ENCODE measurements around the gene TCP11. TPM values are rescaled to one million over a fixed set of nuclear protein-coding genes. Genes with fewer than 3 reads are reported as not detected.

Gene TCP11
- total RNA-seq, 1 experiment from 2014 or later: not detected

DNA sequence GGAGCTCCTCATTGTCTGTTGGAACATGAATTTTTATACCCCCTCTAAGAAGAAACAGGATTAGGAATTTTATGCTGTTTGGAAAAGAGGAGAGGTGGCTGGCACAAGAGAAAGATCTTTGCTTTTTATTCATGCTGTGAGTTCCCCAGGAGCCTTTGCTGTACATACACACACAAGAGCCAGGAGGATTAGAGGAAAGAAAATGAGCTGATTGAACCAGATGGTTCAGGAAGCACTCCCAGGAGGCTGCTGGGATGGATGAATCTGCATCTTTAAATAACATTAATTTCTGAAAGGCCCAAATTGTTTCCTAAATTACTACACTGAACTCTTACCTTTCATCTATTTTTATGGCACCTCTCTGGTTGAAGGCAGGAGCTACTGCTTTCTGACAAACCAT is 20.1 kb upstream of the TCP11 start:
- Mint-ChIP-seq H3K9me3 (ENCODE audit: low read depth, unreplicated experiment) (no peaks in the 10 kb centered on the region), H3K36me3 (ENCODE audit: insufficient read depth, unreplicated experiment) (no peaks in the 10 kb centered on the region)
- BruUV-seq (replicated peaks): no TSS peak

DNA sequence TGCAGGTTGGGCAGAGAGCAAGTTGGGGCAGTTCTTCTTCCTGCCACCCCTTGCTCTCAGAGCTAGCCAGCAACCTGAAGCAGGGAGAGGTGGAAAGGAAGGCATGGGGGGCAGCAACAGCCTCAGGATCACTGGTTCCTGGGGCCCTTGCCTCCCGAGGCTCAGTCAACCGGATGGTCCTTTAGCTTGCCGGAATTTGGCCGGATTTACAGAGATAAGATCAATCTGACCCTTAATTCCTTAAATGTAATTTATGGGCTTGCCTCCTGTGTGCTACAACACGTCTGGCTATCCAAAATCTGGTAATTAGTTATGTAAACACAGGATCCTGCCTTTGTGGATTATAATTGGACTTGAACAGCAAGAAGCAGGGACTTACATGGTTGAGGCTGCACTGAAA is 19.5 kb upstream of the TCP11 start:
- no peaks in the 10 kb centered on the region for H3K36me3 Mint-ChIP-seq (ENCODE audit: insufficient read depth, unreplicated experiment)
- H3K9me3 Mint-ChIP-seq (ENCODE audit: low read depth, unreplicated experiment): no peaks in the 10 kb centered on the region
- no peak overlapping the region for H3K4me3 Mint-ChIP-seq (ENCODE audit: low read depth, unreplicated experiment)
- TF ChIP-seq, protein P1, sequence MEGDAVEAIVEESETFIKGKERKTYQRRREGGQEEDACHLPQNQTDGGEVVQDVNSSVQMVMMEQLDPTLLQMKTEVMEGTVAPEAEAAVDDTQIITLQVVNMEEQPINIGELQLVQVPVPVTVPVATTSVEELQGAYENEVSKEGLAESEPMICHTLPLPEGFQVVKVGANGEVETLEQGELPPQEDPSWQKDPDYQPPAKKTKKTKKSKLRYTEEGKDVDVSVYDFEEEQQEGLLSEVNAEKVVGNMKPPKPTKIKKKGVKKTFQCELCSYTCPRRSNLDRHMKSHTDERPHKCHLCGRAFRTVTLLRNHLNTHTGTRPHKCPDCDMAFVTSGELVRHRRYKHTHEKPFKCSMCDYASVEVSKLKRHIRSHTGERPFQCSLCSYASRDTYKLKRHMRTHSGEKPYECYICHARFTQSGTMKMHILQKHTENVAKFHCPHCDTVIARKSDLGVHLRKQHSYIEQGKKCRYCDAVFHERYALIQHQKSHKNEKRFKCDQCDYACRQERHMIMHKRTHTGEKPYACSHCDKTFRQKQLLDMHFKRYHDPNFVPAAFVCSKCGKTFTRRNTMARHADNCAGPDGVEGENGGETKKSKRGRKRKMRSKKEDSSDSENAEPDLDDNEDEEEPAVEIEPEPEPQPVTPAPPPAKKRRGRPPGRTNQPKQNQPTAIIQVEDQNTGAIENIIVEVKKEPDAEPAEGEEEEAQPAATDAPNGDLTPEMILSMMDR (IDR thresholded peaks at IDR 0.05; ENCODE audit: unreplicated experiment): no peak
- H3K27me3 Mint-ChIP-seq (ENCODE audit: unreplicated experiment): no peaks in the 10 kb centered on the region
- BruUV-seq (replicated peaks): no TSS peak
- intact Hi-C loops (cut with micrococcal nuclease; ENCODE audit: unreplicated experiment): no loop called here
- peaks cover 27% of the 10 kb centered on the region for H3K4me1 Mint-ChIP-seq (ENCODE audit: low read depth, unreplicated experiment)
- DNase-seq: no peak
- no peak overlapping the region for H3K27ac Mint-ChIP-seq (ENCODE audit: unreplicated experiment)
- CTCF ChIA-PET: no interaction called here

More for the DNA sequence above, 20.1 kb upstream of the TCP11 start:
- Mint-ChIP-seq H3K27ac (ENCODE audit: unreplicated experiment) (no peak overlapping the region), H3K4me3 (ENCODE audit: low read depth, unreplicated experiment) (no peak overlapping the region), H3K4me1 (ENCODE audit: low read depth, unreplicated experiment) (peaks cover 33% of the 10 kb centered on the region), H3K27me3 (ENCODE audit: unreplicated experiment) (no peaks in the 10 kb centered on the region)
- DNase-seq: no peak
- TF ChIP-seq, protein P1 (IDR thresholded peaks at IDR 0.05; ENCODE audit: unreplicated experiment): no peak
- CTCF ChIA-PET: interaction anchor here (1.0 kb wide), 1 partner anchor 20 kb away, joined by 4 read pairs; no protein-coding TSS in a partner anchor
- intact Hi-C loops (cut with micrococcal nuclease; ENCODE audit: unreplicated experiment): no loop called here

DNA sequence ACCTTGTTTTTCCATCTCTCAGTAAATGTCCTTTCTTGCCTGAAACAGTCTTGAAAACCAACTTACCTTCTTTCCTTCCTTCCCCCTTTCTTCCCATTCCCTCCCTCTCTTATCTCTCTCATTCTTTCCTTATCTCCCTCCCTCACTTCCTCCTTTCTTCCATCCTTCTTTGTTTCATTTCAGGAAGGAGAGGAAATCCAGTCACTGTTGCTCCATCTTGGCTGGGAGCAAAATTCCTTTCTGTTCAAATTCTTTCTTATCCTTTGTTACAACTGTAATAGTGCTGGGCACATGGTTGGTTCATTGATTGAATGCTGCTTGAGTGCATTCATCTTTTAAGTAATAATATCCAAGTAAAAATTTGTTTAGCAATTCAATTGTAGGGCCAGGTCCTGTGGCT is 17.4 kb upstream of the TCP11 start:
- H3K36me3 Mint-ChIP-seq (ENCODE audit: insufficient read depth, unreplicated experiment): no peaks in the 10 kb centered on the region
- H3K4me1 Mint-ChIP-seq (ENCODE audit: low read depth, unreplicated experiment): peaks cover 8% of the 10 kb centered on the region
- BruUV-seq (replicated peaks): no TSS peak

DNA sequence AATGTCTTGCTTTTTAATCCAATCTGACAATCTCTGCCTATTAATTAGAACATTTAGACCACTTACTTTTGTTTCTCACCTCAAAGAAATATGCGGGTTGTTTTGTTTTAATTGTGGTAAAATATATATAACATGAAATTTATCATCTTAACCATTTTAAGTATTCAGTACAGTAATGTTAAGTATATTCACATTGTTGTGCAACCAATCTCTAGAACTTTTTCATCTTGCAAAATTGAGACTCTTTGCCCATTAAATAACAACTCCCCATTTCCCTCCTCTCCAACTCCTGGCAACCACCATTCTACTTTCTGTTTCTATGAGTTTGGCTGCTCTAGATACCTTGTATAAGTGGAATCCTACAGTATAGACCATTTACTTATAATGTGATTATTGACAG is 13.8 kb upstream of the TCP11 start:
- H3K36me3 Mint-ChIP-seq (ENCODE audit: insufficient read depth, unreplicated experiment): no peaks in the 10 kb centered on the region
- H3K27me3 Mint-ChIP-seq (ENCODE audit: unreplicated experiment): no peaks in the 10 kb centered on the region
- no peaks in the 10 kb centered on the region for H3K9me3 Mint-ChIP-seq (ENCODE audit: low read depth, unreplicated experiment)
- TF ChIP-seq, protein P1 (IDR thresholded peaks at IDR 0.05; ENCODE audit: unreplicated experiment): no peak
- CTCF ChIA-PET: interaction anchor here (1.4 kb wide), 1 partner anchor 86 kb away, joined by 4 read pairs; no protein-coding TSS in a partner anchor
- BruUV-seq (replicated peaks): no TSS peak
- DNase-seq: no peak
- intact Hi-C loops (cut with micrococcal nuclease; ENCODE audit: unreplicated experiment): no loop called here
- H3K27ac Mint-ChIP-seq (ENCODE audit: unreplicated experiment): no peak overlapping the region
- H3K4me1 Mint-ChIP-seq (ENCODE audit: low read depth, unreplicated experiment): peaks cover 16% of the 10 kb centered on the region
- no peak overlapping the region for H3K4me3 Mint-ChIP-seq (ENCODE audit: low read depth, unreplicated experiment)

More for the DNA sequence above, 17.4 kb upstream of the TCP11 start:
- CTCF ChIA-PET: interaction anchor here (1.1 kb wide), 1 partner anchor 23 kb away, joined by 4 read pairs; no protein-coding TSS in a partner anchor
- H3K27me3 Mint-ChIP-seq (ENCODE audit: unreplicated experiment): no peaks in the 10 kb centered on the region
- TF ChIP-seq, protein P1 (IDR thresholded peaks at IDR 0.05; ENCODE audit: unreplicated experiment): no peak
- DNase-seq: no peak
- no peaks in the 10 kb centered on the region for H3K9me3 Mint-ChIP-seq (ENCODE audit: low read depth, unreplicated experiment)
- H3K27ac Mint-ChIP-seq (ENCODE audit: unreplicated experiment): no peak overlapping the region
- intact Hi-C loops (cut with micrococcal nuclease; ENCODE audit: unreplicated experiment): no loop called here
- H3K4me3 Mint-ChIP-seq (ENCODE audit: low read depth, unreplicated experiment): no peak overlapping the region

All from Calu3 (cell line).